Naive thymus-derived CD4-positive, alpha-beta T cell (primary cell): ENCODE results near the gene KAZN. TPM values are rescaled to one million over a fixed set of nuclear protein-coding genes. Genes with fewer than 3 reads are reported as not detected.

Experiments
- ATAC-seq: fragments of 150-1000 bp; cut with Tn5 transposase; 2 replicates; pipeline ENCODE4 v1.10.0; 2021; ENCODE audit warnings: mild to moderate bottlenecking, moderate library complexity
- CTCF ChIA-PET: fragments of 350-600 bp; sonication (Branson Sonifier 250); formaldehyde crosslinking; loops from one replicate; lab custom pipeline; 2021; ENCODE audit warnings: antibody characterized with exemption; lab: Charles Lee
- POLR2A ChIA-PET: fragments of 350-600 bp; sonication (Branson Sonifier 250); formaldehyde crosslinking; loops from one replicate; lab custom pipeline; 2021; ENCODE audit warnings: antibody characterized with exemption, inconsistent platforms; lab: Charles Lee
- DNase-seq, 9 donors: peaks; one replicate each; pipeline versions ENCODE4 v3.0.0 to v3.0.0-alpha.2; 2020 to 2022; ENCODE audit warnings: mixed read lengths in 1 of 9
- H3K27ac ChIP-seq: one replicate; pipeline ENCODE4 v1.7.0; 2013; ENCODE audit warnings: mild to moderate bottlenecking, low read depth, low read length, moderate library complexity
- H3K27me3 ChIP-seq, 2 donors: one replicate each; pipeline ENCODE4 v1.7.0; 2013; ENCODE audit warnings: low read length in 2 of 2, mild to moderate bottlenecking in 2 of 2, moderate library complexity in 2 of 2; ENCODE audit not compliant: control insufficient read depth in 2 of 2, insufficient read depth in 2 of 2
- H3K36me3 ChIP-seq, 3 experiments: 1 replicate in 2 of 3; 2 replicates in 1 of 3; pipeline ENCODE4 v1.7.0; 2013; ENCODE audit warnings: low read length in 3 of 3, mild to moderate bottlenecking in 3 of 3, moderate library complexity in 1 of 3; ENCODE audit not compliant: insufficient read depth in 3 of 3, control insufficient read depth in 2 of 3
- H3K4me1 ChIP-seq, 2 donors: one replicate each; pipeline ENCODE4 v1.7.0; 2013; ENCODE audit warnings: low read length in 2 of 2, mild to moderate bottlenecking in 2 of 2, moderate library complexity in 1 of 2; ENCODE audit not compliant: control insufficient read depth in 2 of 2, insufficient read depth in 2 of 2
- H3K4me3 ChIP-seq: 2 replicates; pipeline ENCODE4 v1.7.0; 2013; ENCODE audit warnings: mild to moderate bottlenecking, low read length
- H3K9me3 ChIP-seq, 3 experiments: 1 replicate in 2 of 3; 2 replicates in 1 of 3; pipeline ENCODE4 v1.7.0; 2013; ENCODE audit warnings: low read length in 3 of 3; ENCODE audit not compliant: control insufficient read depth in 2 of 3
- H3K27ac Mint-ChIP-seq, 9 donors: one replicate each; pipeline ENCODE4 v1.8.0; 2020 to 2022; ENCODE audit warnings: mixed read lengths in 9 of 9, mild to moderate bottlenecking in 8 of 9, moderate library complexity in 5 of 9, inconsistent platforms in 2 of 9
- H3K27me3 Mint-ChIP-seq, 5 donors: one replicate each; pipeline ENCODE4 v1.8.0; 2021 to 2022; ENCODE audit warnings: mixed read lengths in 5 of 5, mild to moderate bottlenecking in 1 of 5
- H3K36me3 Mint-ChIP-seq, 5 donors: one replicate each; pipeline ENCODE4 v1.8.0; 2020 to 2022; ENCODE audit warnings: mixed read lengths in 5 of 5, mild to moderate bottlenecking in 3 of 5, inconsistent platforms in 1 of 5
- H3K4me1 Mint-ChIP-seq, 7 donors: one replicate each; pipeline ENCODE4 v1.8.0; 2020 to 2022; ENCODE audit warnings: mixed read lengths in 7 of 7, mild to moderate bottlenecking in 3 of 7, inconsistent platforms in 1 of 7
- H3K4me3 Mint-ChIP-seq, 10 donors: one replicate each; pipeline ENCODE4 v1.8.0; 2020 to 2022; ENCODE audit warnings: mild to moderate bottlenecking in 10 of 10, mixed read lengths in 10 of 10, moderate library complexity in 6 of 10, inconsistent platforms in 2 of 10
- H3K9me3 Mint-ChIP-seq, 11 donors: one replicate each; pipeline ENCODE4 v1.8.0; 2020 to 2022; ENCODE audit warnings: mixed read lengths in 11 of 11, mild to moderate bottlenecking in 4 of 11, inconsistent platforms in 1 of 11, moderate library complexity in 1 of 11
- intact Hi-C, 2 donors: fragments of 100-400 bp; cut with micrococcal nuclease; formaldehyde crosslinking; loops; one replicate each; pipeline ENCODE4 v1.15.1; 2023
- polyA plus RNA-seq, 2 donors: library from polyadenylated mRNA; unstranded; fragments of 300-500 nt; fragmentation: Illumina TruSeq; gene quantifications; one replicate each; pipeline ENCODE4 v1.2.3, GENCODE V29; 2021
- total RNA-seq, 6 experiments: library from RNA in 5 of 6; stranded (reverse) in 5 of 6; gene quantifications; 1 replicate in 5 of 6; 2 replicates in 1 of 6; pipeline ENCODE4 v1.2.3 and lab custom pipeline; 2021 to 2026

Gene KAZN
- total and polyA plus RNA-seq, 7 experiments from 2014 or later, result 0.08 to 0.87 (median 0.30) TPM

DNA sequence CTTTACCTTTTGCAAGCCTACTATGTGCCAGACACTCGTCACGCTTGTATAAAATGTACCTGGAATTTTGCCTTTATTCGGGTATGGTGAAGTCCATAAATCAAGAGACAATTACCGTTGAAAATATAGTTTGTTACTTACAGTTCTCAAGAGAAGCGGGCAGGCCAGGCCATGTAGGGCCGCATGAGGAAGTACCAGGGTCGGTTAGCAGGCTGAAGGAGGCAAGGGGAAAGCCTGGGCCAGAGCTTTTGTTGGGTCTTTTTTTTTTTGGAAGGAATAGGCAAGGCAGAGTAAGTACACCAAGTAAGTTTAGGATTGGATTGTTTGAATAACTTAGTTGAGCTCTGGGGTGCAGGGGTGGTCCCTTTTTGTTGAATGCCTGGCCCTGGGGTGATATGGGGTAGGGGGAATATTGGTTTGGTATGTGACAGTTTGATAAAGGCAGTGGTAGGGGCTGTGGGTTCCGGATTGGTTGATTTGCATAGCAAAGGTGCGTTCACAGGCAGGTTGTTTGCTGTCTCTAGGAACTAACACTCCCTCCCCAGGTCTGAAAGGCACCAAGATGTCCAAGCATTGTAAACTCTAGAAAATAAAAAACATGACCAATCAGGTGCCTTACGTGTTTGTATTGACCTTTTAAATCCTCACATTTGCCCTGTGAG, 80.7 kb downstream of the KAZN start:
- ChIA-PET POLR2A (no interaction called here), CTCF (no interaction called here)
- Mint-ChIP-seq H3K36me3 (no peaks in the 10 kb centered on the region), H3K4me1 (no peaks in the 10 kb centered on the region), H3K9me3 (peaks cover 0 to 13% (median 3%) of the 10 kb centered on the region in 11 donors), H3K4me3 (no peak overlapping the region), H3K27me3 (peaks cover 0 to 10% (median 3%) of the 10 kb centered on the region in 5 donors), H3K27ac (no peak overlapping the region)
- H3K36me3 ChIP-seq, result no peaks in the 10 kb centered on the region
- DNase-seq (no peak), ATAC-seq (no peak)
- peaks cover 0 to 2% (median 0%) of the 10 kb centered on the region in 3 experiments for H3K9me3 ChIP-seq
- H3K4me1 ChIP-seq, result no peaks in the 10 kb centered on the region
- H3K27ac ChIP-seq, result no peak overlapping the region
- no peak overlapping the region for H3K4me3 ChIP-seq
- no peaks in the 10 kb centered on the region for H3K27me3 ChIP-seq
- intact Hi-C loops, result no loop called here

DNA sequence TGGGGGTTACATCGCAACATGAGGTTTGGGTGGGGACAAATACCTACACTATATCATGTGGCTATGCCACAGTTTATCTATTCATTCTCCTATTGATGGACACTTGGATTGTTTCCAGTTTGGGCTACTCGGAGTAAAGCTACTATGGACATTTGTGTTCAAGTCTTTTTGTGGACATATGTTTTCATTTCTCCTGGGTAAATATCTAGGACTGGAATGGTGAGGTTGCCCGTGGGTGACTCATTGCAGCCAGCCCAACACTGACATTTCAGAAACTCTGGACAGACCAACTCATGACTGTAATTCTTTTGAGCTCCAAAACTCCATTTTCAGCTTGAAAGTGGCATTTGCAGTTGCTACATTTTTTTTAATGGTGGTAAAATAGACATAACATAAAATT, 82.7 kb downstream of the KAZN start:
- ATAC-seq, result no peak
- H3K4me3 Mint-ChIP-seq, result no peak overlapping the region

DNA sequence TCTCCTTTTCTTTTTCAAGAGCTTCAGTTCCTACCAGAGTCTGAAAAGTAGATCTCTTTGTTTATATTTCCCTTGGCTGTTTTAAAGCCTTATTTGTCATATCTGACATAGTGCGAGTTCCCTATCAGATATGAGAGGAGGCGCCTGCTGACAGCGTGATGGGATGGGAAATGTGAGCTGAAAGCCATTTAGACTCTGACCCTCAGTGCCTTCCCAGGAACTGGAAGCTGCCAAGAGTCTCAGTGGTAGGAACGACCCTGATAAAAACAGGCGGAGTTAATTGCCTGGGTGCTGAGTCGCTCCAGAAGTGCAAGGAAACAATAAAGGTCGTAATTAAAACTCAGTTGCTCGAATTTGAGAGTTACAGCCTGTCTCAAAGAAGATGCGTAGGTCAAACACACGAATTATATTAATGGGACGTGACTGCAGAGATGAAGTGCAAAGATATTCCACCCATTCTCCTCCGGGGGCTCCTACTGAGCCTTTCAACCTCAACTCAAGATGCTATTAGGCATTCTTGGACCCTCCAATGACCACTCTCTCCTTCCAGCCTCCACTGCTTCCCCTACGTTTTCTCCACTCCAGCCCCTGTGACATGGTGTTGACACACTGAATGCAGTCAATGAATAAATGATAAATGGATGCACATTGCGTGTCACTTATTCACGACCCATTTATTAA, 84.6 kb downstream of the KAZN start:
- Mint-ChIP-seq H3K9me3 (peaks cover 0 to 26% (median 8%) of the 10 kb centered on the region in 11 donors), H3K27ac (no peak overlapping the region), H3K27me3 (peaks cover 0 to 22% (median 10%) of the 10 kb centered on the region in 5 donors), H3K4me3 (no peak overlapping the region), H3K36me3 (peaks cover 0 to 7% (median 0%) of the 10 kb centered on the region in 5 donors), H3K4me1 (no peaks in the 10 kb centered on the region)
- no peak for DNase-seq
- Histone ChIP-seq H3K4me3 (no peak overlapping the region), H3K9me3 (peaks cover 0 to 8% (median 0%) of the 10 kb centered on the region in 3 experiments), H3K27ac (no peak overlapping the region), H3K27me3 (no peaks in the 10 kb centered on the region), H3K4me1 (no peaks in the 10 kb centered on the region), H3K36me3 (no peaks in the 10 kb centered on the region)
- intact Hi-C loops, result no loop called here
- CTCF ChIA-PET, result no interaction called here
- POLR2A ChIA-PET, result no interaction called here
- no peak for ATAC-seq

More for the DNA sequence above, 82.7 kb downstream of the KAZN start:
- Mint-ChIP-seq H3K9me3 (peaks cover 0 to 26% (median 8%) of the 10 kb centered on the region in 11 donors), H3K4me1 (no peaks in the 10 kb centered on the region), H3K36me3 (peaks cover 0 to 7% (median 0%) of the 10 kb centered on the region in 5 donors), H3K27ac (no peak overlapping the region), H3K27me3 (peaks cover 0 to 14% (median 3%) of the 10 kb centered on the region in 5 donors)
- H3K4me3 ChIP-seq, result no peak overlapping the region
- H3K36me3 ChIP-seq, result no peaks in the 10 kb centered on the region
- ChIA-PET POLR2A (no interaction called here), CTCF (no interaction called here)
- H3K27ac ChIP-seq, result no peak overlapping the region
- H3K9me3 ChIP-seq, result peaks cover 0 to 8% (median 0%) of the 10 kb centered on the region in 3 experiments
- H3K27me3 ChIP-seq, result no peaks in the 10 kb centered on the region
- no peak for DNase-seq
- no peaks in the 10 kb centered on the region for H3K4me1 ChIP-seq
- intact Hi-C loops, result no loop called here

DNA sequence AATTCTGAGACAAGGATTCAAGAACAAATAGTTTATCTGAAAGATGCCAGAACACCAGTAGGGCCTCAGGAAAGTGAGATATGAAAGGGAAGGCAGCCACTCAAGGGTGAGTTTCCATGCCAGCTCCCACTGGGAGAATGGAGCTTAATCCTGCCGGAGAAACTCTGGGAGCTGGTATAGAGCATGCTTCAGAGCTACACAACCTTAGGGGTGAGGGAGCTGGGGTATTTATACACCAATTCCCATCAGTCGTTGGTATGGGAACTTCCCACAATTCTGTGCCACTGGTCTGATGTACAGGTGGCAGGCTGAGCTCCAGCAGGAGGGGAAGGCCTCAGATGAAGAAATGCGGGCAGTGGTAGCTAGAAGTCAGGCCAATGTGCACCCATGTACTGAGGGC, 86.6 kb downstream of the KAZN start:
- no peak overlapping the region for H3K27ac ChIP-seq
- H3K36me3 ChIP-seq, result no peaks in the 10 kb centered on the region
- H3K4me3 Mint-ChIP-seq, result no peak overlapping the region
- intact Hi-C loops, result no loop called here
- ChIA-PET POLR2A (no interaction called here), CTCF (no interaction called here)
- H3K4me3 ChIP-seq, result no peak overlapping the region
- H3K36me3 Mint-ChIP-seq, result peaks cover 0 to 7% (median 0%) of the 10 kb centered on the region in 5 donors
- DNase-seq (no peak), ATAC-seq (no peak)
- peaks cover 0 to 8% (median 0%) of the 10 kb centered on the region in 3 experiments for H3K9me3 ChIP-seq
- H3K4me1 Mint-ChIP-seq, result no peaks in the 10 kb centered on the region
- no peaks in the 10 kb centered on the region for H3K27me3 ChIP-seq
- H3K4me1 ChIP-seq, result no peaks in the 10 kb centered on the region
- peaks cover 0 to 22% (median 10%) of the 10 kb centered on the region in 5 donors for H3K27me3 Mint-ChIP-seq
- H3K9me3 Mint-ChIP-seq, result peaks cover 0 to 26% (median 8%) of the 10 kb centered on the region in 11 donors
- no peak overlapping the region for H3K27ac Mint-ChIP-seq

DNA sequence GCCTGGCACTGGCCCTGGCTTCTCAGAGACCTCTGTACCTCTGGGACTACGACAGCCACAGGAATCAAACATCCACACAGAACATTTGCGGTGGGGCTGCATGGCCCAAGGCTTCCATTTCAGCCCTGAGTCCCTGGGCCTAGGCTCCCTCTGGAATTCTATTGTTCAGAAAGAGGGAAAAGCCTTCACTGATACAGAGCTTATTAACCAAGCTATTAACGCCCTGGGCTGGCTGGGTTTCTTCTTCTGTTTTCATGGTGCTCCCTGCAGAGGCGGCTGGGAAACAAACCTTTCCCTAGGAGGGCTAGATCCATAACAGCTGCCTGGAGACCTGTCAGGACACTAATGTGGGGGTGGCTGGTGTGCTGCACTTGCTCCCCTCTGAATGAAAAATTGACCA, 88.2 kb downstream of the KAZN start:
- H3K9me3 Mint-ChIP-seq, result peaks cover 0 to 26% (median 6%) of the 10 kb centered on the region in 11 donors
- ChIA-PET POLR2A (no interaction called here), CTCF (no interaction called here)
- H3K36me3 ChIP-seq, result no peaks in the 10 kb centered on the region
- DNase-seq (no peak), ATAC-seq (no peak)
- no peak overlapping the region for H3K27ac Mint-ChIP-seq
- no peak overlapping the region for H3K4me3 Mint-ChIP-seq
- H3K4me3 ChIP-seq, result no peak overlapping the region
- H3K27me3 ChIP-seq, result no peaks in the 10 kb centered on the region
- H3K4me1 ChIP-seq, result no peaks in the 10 kb centered on the region
- H3K27ac ChIP-seq, result no peak overlapping the region
- H3K9me3 ChIP-seq, result peaks cover 0 to 8% (median 0%) of the 10 kb centered on the region in 3 experiments
- H3K4me1 Mint-ChIP-seq, result no peaks in the 10 kb centered on the region
- H3K27me3 Mint-ChIP-seq, result peaks cover 0 to 26% (median 10%) of the 10 kb centered on the region in 5 donors
- H3K36me3 Mint-ChIP-seq, result peaks cover 0 to 7% (median 0%) of the 10 kb centered on the region in 5 donors
- intact Hi-C loops, result no loop called here

DNA sequence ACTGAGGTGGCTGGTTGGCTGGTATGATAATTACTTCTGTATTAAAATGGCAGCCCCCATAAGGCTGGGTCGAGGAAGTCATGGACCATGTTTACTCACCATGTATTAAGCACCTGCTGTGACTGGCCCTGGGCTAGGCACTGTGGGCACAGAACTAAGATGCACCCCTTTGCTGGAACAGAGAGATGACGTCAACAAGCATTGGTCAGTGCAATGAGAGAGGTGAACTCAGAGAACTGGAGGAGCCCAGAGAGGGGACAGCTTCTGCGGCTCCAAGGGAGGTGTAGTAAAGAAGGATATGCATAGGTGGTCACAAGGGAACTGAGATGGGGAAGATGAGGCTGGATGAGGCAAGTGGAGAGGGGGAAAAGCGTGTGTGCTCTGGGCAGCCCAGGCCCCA, 88.7 kb downstream of the KAZN start:
- intact Hi-C loops, result no loop called here
- Mint-ChIP-seq H3K36me3 (peaks cover 0 to 7% (median 0%) of the 10 kb centered on the region in 5 donors), H3K27me3 (peaks cover 0 to 27% (median 10%) of the 10 kb centered on the region in 5 donors), H3K27ac (no peak overlapping the region), H3K4me1 (no peaks in the 10 kb centered on the region), H3K9me3 (peaks cover 0 to 26% (median 5%) of the 10 kb centered on the region in 11 donors), H3K4me3 (no peak overlapping the region)
- Histone ChIP-seq H3K4me1 (no peaks in the 10 kb centered on the region), H3K9me3 (peaks cover 0 to 8% (median 0%) of the 10 kb centered on the region in 3 experiments), H3K4me3 (no peak overlapping the region), H3K27me3 (no peaks in the 10 kb centered on the region), H3K27ac (no peak overlapping the region), H3K36me3 (no peaks in the 10 kb centered on the region)
- no peak for DNase-seq
- CTCF ChIA-PET, result no interaction called here
- POLR2A ChIA-PET, result no interaction called here
- no peak for ATAC-seq
